Activated CD4-positive, alpha-beta memory T cell treated with anti-CD3 and anti-CD28 coated beads for 36 hours (primary cell): ENCODE measurements around the gene MSMP. TPM values are rescaled to one million over a fixed set of nuclear protein-coding genes. Genes with fewer than 3 reads are reported as not detected.

Experiments used
- CTCF ChIA-PET: fragments of 350-600 bp; sonication (Branson Sonifier 250); formaldehyde crosslinking; loops from one replicate; lab custom pipeline; 2021; ENCODE audit warnings: antibody characterized with exemption, inconsistent platforms; lab: Charles Lee
- POLR2A ChIA-PET: fragments of 350-600 bp; sonication (Branson Sonifier 250); formaldehyde crosslinking; loops from one replicate; lab custom pipeline; 2021; ENCODE audit warnings: antibody characterized with exemption; lab: Charles Lee
- DNase-seq: peaks from one replicate; pipeline ENCODE4 v3.0.0-alpha.2; 2020
- H3K27ac Mint-ChIP-seq: one replicate; pipeline ENCODE4 v1.8.0; 2021; ENCODE audit warnings: mixed read lengths
- H3K27me3 Mint-ChIP-seq: one replicate; pipeline ENCODE4 v1.8.0; 2021; ENCODE audit warnings: mixed read lengths
- H3K36me3 Mint-ChIP-seq: one replicate; pipeline ENCODE4 v1.8.0; 2021; ENCODE audit warnings: mixed read lengths
- H3K4me1 Mint-ChIP-seq: one replicate; pipeline ENCODE4 v1.8.0; 2021; ENCODE audit warnings: low read depth, mixed read lengths
- H3K4me3 Mint-ChIP-seq: one replicate; pipeline ENCODE4 v1.8.0; 2021; ENCODE audit warnings: mild to moderate bottlenecking, mixed read lengths
- H3K9me3 Mint-ChIP-seq: one replicate; pipeline ENCODE4 v1.8.0; 2021; ENCODE audit warnings: mixed read lengths
- intact Hi-C: fragments of 100-400 bp; cut with micrococcal nuclease; formaldehyde crosslinking; loops from one replicate; pipeline ENCODE4 v1.15.1; 2023
- total RNA-seq, 2 experiments: library from RNA; stranded (reverse); gene quantifications; one replicate each; pipeline ENCODE4 v1.2.3, GENCODE V29; 2021

Gene MSMP
- total RNA-seq, 2 experiments from 2014 or later: not detected

- ChIA-PET CTCF (interaction anchor here (1.0 to 9.6 kb wide), 3 partner anchors 12 to 28 kb away, joined by 3 to 82 read pairs (median 15); no protein-coding TSS in a partner anchor), POLR2A (no interaction called here)
- H3K27ac Mint-ChIP-seq: no peak overlapping the region
- H3K36me3 Mint-ChIP-seq: peaks cover 41% of the 10 kb centered on the region
- no peak for DNase-seq
- no peaks in the 10 kb centered on the region for H3K9me3 Mint-ChIP-seq
- H3K4me1 Mint-ChIP-seq: no peaks in the 10 kb centered on the region
- intact Hi-C loops: no loop called here
- H3K27me3 Mint-ChIP-seq: no peaks in the 10 kb centered on the region
- H3K4me3 Mint-ChIP-seq: no peak overlapping the region
These were observed 30.2 kb downstream of the MSMP start for GRCh38 chr9:35723908-35724307.

DNA sequence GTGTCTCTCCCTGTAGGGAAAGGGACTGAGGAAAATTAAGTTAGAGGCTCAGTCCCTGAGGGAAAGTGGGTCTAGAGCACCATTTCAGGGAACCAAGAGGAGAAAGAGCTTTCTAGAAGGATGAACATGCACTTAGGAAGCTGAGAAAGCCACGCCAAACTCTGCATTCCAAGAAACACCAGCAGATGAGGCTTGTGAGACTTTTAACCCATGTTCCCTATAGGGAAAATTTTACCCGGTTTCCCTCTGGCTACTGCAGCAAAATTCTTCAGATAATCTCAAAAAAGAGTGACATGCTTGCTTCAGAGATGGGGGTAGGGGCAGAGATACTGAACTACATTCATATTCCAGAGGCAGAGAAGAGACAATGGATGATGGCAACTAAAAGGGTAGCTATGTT is 30.6 kb downstream of the MSMP start:
- H3K36me3 Mint-ChIP-seq: peaks cover 42% of the 10 kb centered on the region
- ChIA-PET POLR2A (no interaction called here), CTCF (interaction anchor here (1.0 to 3.8 kb wide), 3 partner anchors 11 to 27 kb away, joined by 3 to 15 read pairs (median 3); no protein-coding TSS in a partner anchor)

DNA sequence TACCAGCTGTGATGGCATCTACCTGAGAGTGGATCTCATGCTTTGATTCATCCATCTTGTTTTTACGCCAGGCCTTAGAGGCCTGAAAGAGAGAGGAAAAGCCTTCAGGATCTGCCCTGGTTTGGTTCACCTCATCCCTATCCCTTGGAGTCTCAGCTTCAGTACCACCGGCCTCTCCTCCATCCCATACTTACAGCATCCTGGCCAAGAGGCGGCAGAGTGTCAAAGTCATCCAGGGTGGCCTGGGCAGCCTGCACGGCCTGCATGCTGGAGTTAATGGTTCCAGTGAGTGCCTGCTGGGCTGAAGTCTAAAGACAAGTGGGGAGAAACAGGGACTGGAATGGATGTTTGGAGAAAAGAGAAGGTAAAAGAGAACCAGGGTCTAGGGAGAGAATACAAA is 34.5 kb downstream of the MSMP start:
- POLR2A ChIA-PET: no interaction called here
- Mint-ChIP-seq H3K36me3 (peaks cover 63% of the 10 kb centered on the region), H3K27me3 (no peaks in the 10 kb centered on the region), H3K4me3 (no peak overlapping the region), H3K27ac (no peak overlapping the region), H3K4me1 (no peaks in the 10 kb centered on the region), H3K9me3 (no peaks in the 10 kb centered on the region)
- no peak for DNase-seq
- intact Hi-C loops: no loop called here
- CTCF ChIA-PET: interaction anchor here (0.8 to 1.5 kb wide), 2 partner anchors 8 to 23 kb away, joined by 3 read pairs; no protein-coding TSS in a partner anchor

More for the DNA sequence above, 30.6 kb downstream of the MSMP start:
- Mint-ChIP-seq H3K4me3 (no peak overlapping the region), H3K27me3 (no peaks in the 10 kb centered on the region), H3K9me3 (no peaks in the 10 kb centered on the region), H3K4me1 (no peaks in the 10 kb centered on the region), H3K27ac (no peak overlapping the region)
- intact Hi-C loops: no loop called here
- no peak for DNase-seq

DNA sequence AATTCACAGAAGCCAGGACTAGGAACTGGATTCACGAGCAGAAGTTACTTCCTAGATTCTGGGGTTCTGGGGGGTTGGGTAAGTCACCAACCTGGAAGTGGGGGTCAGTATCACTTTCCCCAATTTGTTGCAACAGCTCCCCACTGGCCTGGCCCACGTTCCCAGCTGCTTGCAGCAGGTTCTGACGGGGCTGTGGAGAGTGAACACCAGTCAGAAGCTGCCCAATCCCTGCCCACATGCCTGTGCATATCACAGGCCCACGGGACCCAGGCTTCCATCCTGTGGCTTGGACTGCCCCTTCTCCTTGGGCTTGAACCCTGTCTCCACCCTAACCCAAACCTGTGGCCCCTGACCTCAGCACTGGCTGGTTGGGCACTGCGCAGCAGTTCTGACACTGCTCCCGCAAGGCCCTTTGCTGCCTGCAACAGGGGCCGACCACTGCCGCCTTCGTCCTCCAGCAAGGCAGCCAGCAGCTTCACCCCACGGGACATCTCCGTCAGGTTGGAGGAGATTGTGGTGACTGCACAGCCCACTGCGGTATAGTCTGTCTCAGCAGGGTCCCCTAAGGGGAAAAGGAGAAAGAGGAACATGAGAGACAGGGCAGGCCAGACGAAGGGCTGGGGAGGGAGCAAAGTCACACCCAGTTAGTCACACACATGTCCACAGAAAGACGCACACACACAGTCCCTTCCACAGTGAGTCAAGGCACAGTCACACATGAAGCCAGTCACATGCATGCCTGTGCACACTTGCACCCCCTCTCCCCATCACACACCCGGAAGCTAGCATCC is 35.2 kb downstream of the MSMP start:
- DNase-seq: no peak
- no peaks in the 10 kb centered on the region for H3K9me3 Mint-ChIP-seq
- peaks cover 64% of the 10 kb centered on the region for H3K36me3 Mint-ChIP-seq
- intact Hi-C loops: no loop called here
- no peak overlapping the region for H3K27ac Mint-ChIP-seq
- H3K27me3 Mint-ChIP-seq: no peaks in the 10 kb centered on the region
- CTCF ChIA-PET: interaction anchor here (0.8 to 1.5 kb wide), 2 partner anchors 9 to 22 kb away, joined by 3 read pairs; no protein-coding TSS in a partner anchor
- POLR2A ChIA-PET: no interaction called here
- H3K4me3 Mint-ChIP-seq: no peak overlapping the region
- no peaks in the 10 kb centered on the region for H3K4me1 Mint-ChIP-seq

DNA sequence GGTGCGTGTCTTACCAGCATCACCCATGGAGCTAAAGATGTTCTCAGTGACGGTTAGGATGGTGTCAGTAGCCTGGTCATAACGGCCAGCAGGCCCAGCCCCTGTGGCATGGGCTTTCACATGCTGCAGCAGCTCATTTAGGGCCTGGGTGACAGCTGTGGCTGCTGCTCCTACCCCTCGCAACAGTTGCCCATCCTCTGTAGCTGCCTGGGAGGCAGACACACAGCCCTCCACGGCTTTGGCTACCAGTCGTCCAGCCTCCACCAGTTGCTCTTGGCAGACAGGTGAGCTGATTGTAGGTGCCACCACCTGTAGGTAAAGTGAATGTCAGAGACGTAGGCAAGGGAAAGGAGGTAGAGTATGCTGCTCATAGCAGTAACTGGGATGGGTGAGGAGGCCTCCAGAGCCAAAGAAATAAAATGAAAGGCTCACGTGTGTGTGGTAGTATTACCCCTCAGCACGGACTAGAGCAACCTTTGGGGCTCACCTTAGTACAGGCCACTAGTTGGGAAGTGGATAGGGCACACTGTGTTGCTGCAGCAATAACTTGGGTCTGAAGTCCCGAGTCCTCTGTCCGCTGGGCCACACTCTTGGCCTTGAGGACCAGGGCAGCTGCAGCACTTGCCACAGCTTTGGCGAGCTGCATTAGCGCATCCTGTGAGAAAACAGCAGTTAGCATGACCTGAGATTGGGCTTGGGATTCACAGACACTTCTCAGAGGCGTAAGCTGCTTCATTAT is 36.8 kb downstream of the MSMP start:
- Mint-ChIP-seq H3K4me3 (no peak overlapping the region), H3K27ac (no peak overlapping the region), H3K9me3 (no peaks in the 10 kb centered on the region), H3K27me3 (no peaks in the 10 kb centered on the region), H3K4me1 (peaks cover 7% of the 10 kb centered on the region), H3K36me3 (peaks cover 67% of the 10 kb centered on the region)
- POLR2A ChIA-PET: interaction anchor here (0.9 kb wide), 1 partner anchor 21 kb away, joined by 3 read pairs; no protein-coding TSS in a partner anchor
- DNase-seq: no peak
- CTCF ChIA-PET: interaction anchor here (0.6 to 6.5 kb wide), 6 partner anchors 14 to 106 kb away, joined by 3 to 55 read pairs (median 3); partner anchors contain the start of gene TLN1
- intact Hi-C loops: no loop called here

- no peaks in the 10 kb centered on the region for H3K27me3 Mint-ChIP-seq
- ChIA-PET POLR2A (interaction anchor here (0.9 to 1.4 kb wide), 2 partner anchors 12 to 20 kb away, joined by 3 to 5 read pairs; no protein-coding TSS in a partner anchor), CTCF (interaction anchor here (6.5 kb wide), 1 partner anchor 20 kb away, joined by 55 read pairs; no protein-coding TSS in a partner anchor)
- H3K27ac Mint-ChIP-seq: no peak overlapping the region
- peaks cover 61% of the 10 kb centered on the region for H3K36me3 Mint-ChIP-seq
- no peak overlapping the region for H3K4me3 Mint-ChIP-seq
- H3K4me1 Mint-ChIP-seq: peaks cover 15% of the 10 kb centered on the region
- H3K9me3 Mint-ChIP-seq: no peaks in the 10 kb centered on the region
- intact Hi-C loops: no loop called here
- no peak for DNase-seq
These were observed 37.8 kb downstream of the MSMP start for GRCh38 chr9:35716230-35716629.

DNA sequence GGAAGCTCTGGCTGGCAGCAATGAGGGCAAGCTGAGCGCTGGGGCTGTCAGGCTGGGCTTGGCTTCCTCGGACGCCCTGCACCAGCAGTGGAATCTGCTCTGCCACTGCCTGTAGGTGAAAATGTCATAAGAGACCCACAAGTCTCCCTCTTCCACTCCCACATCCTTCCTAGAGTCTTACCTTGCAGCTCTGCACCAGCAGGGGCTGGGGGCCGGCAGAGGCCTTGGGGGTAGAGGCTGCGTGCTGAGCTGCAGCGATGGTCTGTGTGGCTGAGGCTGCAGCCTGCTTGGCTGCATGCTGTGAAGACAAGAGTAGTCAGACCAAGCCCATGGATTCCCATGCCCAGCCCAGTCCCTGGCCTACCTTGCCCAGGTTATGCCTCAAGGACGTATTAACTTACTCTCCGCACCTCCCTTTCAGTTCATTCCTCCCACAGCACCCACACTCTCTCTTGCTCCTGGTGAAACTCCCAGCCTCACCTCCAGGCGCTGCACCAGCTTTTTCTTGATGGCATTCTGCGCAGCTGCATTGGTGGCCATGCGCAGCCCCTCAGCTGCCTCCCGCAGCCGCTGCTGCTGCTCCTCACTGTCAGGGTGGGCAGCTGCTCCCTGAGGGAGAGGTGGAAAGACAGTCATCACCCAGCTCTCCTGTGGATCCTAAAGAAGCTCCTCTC is 39.4 kb downstream of the MSMP start:
- CTCF ChIA-PET: interaction anchor here (0.7 to 6.5 kb wide), 4 partner anchors 18 to 103 kb away, joined by 3 to 55 read pairs (median 4); partner anchors contain the start of genes CCDC107 and RMRP
- POLR2A ChIA-PET: interaction anchor here (1.4 kb wide), 1 partner anchor 13 kb away, joined by 5 read pairs; no protein-coding TSS in a partner anchor
- intact Hi-C loops: no loop called here
- Mint-ChIP-seq H3K9me3 (no peaks in the 10 kb centered on the region), H3K4me3 (no peak overlapping the region), H3K27ac (peak overlapping the region; percentile 4), H3K4me1 (peaks cover 15% of the 10 kb centered on the region), H3K27me3 (no peaks in the 10 kb centered on the region), H3K36me3 (peaks cover 65% of the 10 kb centered on the region)
- DNase-seq: no peak

GRCh38 chr9:35714123-35714522 is 40.0 kb downstream of the MSMP start:
- Mint-ChIP-seq H3K36me3 (peaks cover 61% of the 10 kb centered on the region), H3K4me3 (no peak overlapping the region), H3K4me1 (peaks cover 15% of the 10 kb centered on the region), H3K27me3 (no peaks in the 10 kb centered on the region), H3K9me3 (no peaks in the 10 kb centered on the region), H3K27ac (no peak overlapping the region)
- intact Hi-C loops: no loop called here
- POLR2A ChIA-PET: no interaction called here
- no peak for DNase-seq
- CTCF ChIA-PET: interaction anchor here (0.9 to 6.5 kb wide), 3 partner anchors 18 to 56 kb away, joined by 3 to 55 read pairs (median 4); partner anchors contain the start of genes CCDC107 and RMRP

DNA sequence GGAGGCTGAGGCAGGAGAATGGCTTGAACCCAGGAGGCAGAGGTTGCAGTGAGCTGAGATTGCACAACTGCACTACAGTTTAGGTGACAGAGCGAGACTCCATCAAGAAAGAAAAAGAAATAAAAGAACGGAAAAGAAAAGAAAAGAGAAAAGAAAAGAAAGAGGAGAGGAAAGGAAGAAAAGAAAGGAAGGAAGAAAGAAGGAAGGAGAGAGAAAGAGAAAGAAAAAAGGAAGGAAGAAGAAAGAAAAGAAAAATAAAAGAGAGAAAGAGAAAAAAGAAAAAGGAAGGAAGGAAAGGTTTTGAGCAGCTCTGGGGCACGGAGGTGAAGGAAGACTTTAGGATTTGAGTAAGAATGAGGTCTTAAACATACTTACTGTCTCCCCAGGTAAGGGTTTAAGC is 40.5 kb downstream of the MSMP start:
- Mint-ChIP-seq H3K27me3 (no peaks in the 10 kb centered on the region), H3K4me3 (no peak overlapping the region), H3K4me1 (peaks cover 15% of the 10 kb centered on the region), H3K27ac (no peak overlapping the region), H3K36me3 (peaks cover 64% of the 10 kb centered on the region), H3K9me3 (no peaks in the 10 kb centered on the region)
- intact Hi-C loops: no loop called here
- CTCF ChIA-PET: interaction anchor here (1.3 to 6.5 kb wide), 3 partner anchors 17 to 35 kb away, joined by 3 to 55 read pairs (median 3); partner anchors contain the start of genes GBA2 and RGP1
- POLR2A ChIA-PET: no interaction called here
- no peak for DNase-seq

DNA sequence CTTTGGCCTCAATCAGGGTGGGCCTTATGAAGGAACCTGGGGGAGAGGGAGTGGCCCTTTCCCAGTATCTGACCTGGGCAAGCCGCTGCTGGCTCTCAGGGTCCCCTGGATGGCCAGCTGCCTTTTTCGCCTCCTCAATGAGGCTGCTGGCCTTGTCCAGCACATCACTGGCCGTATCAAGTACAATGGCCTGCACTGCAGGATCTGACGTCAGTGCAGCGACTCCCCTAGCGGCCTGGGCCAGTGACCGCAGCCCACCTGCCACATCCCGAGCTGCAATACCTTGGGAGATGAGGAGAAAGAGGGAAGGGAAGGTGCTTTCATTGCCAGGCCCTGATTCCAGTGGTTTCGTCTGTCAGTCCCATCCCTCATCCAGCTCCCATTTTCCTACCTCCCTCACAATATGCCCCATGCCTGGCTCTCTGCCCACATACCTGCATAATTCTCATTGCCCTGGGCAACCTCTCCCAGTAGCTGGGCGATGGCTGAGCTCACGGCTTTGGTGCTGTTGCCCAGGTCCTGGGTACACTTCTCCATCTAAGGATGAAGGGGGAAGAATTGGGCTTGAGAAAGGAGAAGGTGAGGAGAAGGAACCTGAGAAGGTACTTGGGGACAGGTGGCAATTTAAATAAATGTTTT is 41.2 kb downstream of the MSMP start:
- Mint-ChIP-seq H3K4me3 (no peak overlapping the region), H3K36me3 (peaks cover 64% of the 10 kb centered on the region), H3K27me3 (no peaks in the 10 kb centered on the region), H3K9me3 (no peaks in the 10 kb centered on the region), H3K27ac (peak overlapping the region; percentile 18), H3K4me1 (peaks cover 15% of the 10 kb centered on the region)
- no peak for DNase-seq
- intact Hi-C loops: no loop called here
- ChIA-PET POLR2A (no interaction called here), CTCF (interaction anchor here (0.5 to 6.5 kb wide), 6 partner anchors 9 to 36 kb away, joined by 3 to 55 read pairs (median 4); partner anchors contain the start of genes GBA2 and RGP1)
